HG02970 (cell line): ENCODE results near the gene EFEMP1.

Source experiments
- ATAC-seq: cut with Tn5 transposase; IDR thresholded peaks from one replicate; pipeline ENCODE4 v1.9.1; 2021; ENCODE audit warnings: mild to moderate bottlenecking, moderate library complexity, moderate number of reproducible peaks; ENCODE audit not compliant: unreplicated experiment, low FRiP score

The EFEMP1 gene

GRCh38 chr2:55923091-55923981, at the start of gene EFEMP1:
TSS of gene EFEMP1 (minus strand) at chr2:55923782. CDS start at chr2:55922440, 1,342 bp downstream.
- ATAC-seq = no peak

GRCh38 chr2:55970500-55970899, 46.9 kb upstream of the EFEMP1 start:
- no peak for ATAC-seq

GRCh38 chr2:55968941-55969340, 45.4 kb upstream of the EFEMP1 start:
- no peak for ATAC-seq

- no peak for ATAC-seq
These were observed 43.0 kb upstream of the EFEMP1 start for GRCh38 chr2:55966401-55967118.

- no peak for ATAC-seq
These were observed 42.4 kb upstream of the EFEMP1 start for GRCh38 chr2:55965966-55966365.

GRCh38 chr2:55965276-55965675, 41.7 kb upstream of the EFEMP1 start:
- no peak for ATAC-seq

- ATAC-seq = no peak
These were observed 39.3 kb upstream of the EFEMP1 start for GRCh38 chr2:55962915-55963314.

GRCh38 chr2:55961318-55961911, 37.8 kb upstream of the EFEMP1 start:
- ATAC-seq = no peak

GRCh38 chr2:55958756-55959155, 35.2 kb upstream of the EFEMP1 start:
- no peak for ATAC-seq

GRCh38 chr2:55957142-55957541, 33.6 kb upstream of the EFEMP1 start:
- no peak for ATAC-seq

GRCh38 chr2:55954306-55955035, 30.9 kb upstream of the EFEMP1 start:
- ATAC-seq = no peak

GRCh38 chr2:55952415-55952814, 28.8 kb upstream of the EFEMP1 start:
- no peak for ATAC-seq

GRCh38 chr2:55951533-55951932, 28.0 kb upstream of the EFEMP1 start:
- ATAC-seq = no peak

- no peak for ATAC-seq
These were observed 26.0 kb upstream of the EFEMP1 start for GRCh38 chr2:55949613-55950012.

- ATAC-seq = no peak
These were observed 25.6 kb upstream of the EFEMP1 start for GRCh38 chr2:55949211-55949610.

- ATAC-seq = no peak
These were observed 24.8 kb upstream of the EFEMP1 start for GRCh38 chr2:55948176-55948923.

GRCh38 chr2:55947752-55948151, 24.2 kb upstream of the EFEMP1 start:
- no peak for ATAC-seq

GRCh38 chr2:55946793-55947192, 23.2 kb upstream of the EFEMP1 start:
- no peak for ATAC-seq

- ATAC-seq = no peak
These were observed 19.9 kb upstream of the EFEMP1 start for GRCh38 chr2:55943466-55943865.

- no peak for ATAC-seq
These were observed 12.8 kb upstream of the EFEMP1 start for GRCh38 chr2:55936351-55936750.
